GM21360 (cell line): Measurements from ENCODE around the gene TRIM71.
A peak's percentile ranks its signal among the peaks of the same experiment; 100 is the strongest.
"Not testable (repeated sequence)": the region's sequence is repeated elsewhere in the genome, so short reads cannot be mapped to it uniquely, and the experiment has no call there.

ENCODE experiments used
- ATAC-seq: cut with Tn5 transposase; IDR thresholded peaks from one replicate; pipeline ENCODE4 v1.9.1; 2021; ENCODE audit warnings: mild to moderate bottlenecking, moderate library complexity; ENCODE audit not compliant: unreplicated experiment

The TRIM71 gene

DNA sequence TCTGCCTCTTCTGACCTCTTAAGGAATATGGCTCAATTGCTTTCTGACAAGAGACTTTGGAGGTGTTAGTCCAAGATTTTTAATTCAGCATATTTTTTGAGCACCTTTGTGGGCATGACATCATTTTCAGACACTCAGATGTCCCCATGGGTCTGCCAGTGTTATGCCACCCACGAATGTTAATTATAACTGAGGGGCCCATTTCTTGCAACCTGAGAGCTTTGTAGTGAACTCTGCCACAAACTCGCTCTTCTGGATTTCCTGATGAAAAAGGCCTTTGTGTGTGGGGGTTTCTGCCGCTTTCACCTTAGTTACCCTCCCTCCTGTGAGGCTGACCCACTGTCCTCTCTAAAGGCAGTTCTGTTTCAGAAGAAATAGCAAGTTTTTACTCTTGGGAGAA, 69.1 kb downstream of the TRIM71 start:
- no peak for ATAC-seq

DNA sequence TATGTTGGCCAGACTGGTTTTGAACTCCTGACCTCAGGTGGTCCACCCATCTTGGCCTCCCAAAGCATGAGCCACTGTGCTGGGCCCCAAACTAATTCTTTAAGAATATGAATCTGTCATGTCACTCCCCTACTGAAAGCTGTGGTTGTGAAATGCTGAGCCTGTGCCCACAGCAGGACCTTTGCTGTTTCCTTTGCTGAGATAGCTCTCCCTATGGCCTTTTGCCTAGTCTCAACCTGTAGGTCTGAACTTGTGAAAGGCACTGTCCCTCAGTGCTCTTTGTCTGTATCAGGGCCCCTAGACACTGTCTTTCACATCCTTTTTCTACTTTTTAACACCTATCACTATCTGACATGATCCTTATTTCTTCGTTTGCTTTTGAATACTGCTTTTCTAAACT, 70.9 kb downstream of the TRIM71 start:
- ATAC-seq, result peak; percentile 83

DNA sequence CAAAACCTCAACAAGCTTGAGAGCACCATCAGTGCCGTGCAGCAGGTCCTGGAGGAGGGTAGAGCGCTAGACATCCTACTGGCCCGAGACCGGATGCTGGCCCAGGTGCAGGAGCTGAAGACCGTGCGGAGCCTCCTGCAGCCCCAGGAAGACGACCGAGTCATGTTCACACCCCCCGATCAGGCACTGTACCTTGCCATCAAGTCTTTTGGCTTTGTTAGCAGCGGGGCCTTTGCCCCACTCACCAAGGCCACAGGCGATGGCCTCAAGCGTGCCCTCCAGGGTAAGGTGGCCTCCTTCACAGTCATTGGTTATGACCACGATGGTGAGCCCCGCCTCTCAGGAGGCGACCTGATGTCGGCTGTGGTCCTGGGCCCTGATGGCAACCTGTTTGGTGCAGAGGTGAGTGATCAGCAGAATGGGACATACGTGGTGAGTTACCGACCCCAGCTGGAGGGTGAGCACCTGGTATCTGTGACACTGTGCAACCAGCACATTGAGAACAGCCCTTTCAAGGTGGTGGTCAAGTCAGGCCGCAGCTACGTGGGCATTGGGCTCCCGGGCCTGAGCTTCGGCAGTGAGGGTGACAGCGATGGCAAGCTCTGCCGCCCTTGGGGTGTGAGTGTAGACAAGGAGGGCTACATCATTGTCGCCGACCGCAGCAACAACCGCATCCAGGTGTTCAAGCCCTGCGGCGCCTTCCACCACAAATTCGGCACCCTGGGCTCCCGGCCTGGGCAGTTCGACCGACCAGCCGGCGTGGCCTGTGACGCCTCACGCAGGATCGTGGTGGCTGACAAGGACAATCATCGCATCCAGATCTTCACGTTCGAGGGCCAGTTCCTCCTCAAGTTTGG, 72.9 kb downstream of the TRIM71 start:
- ATAC-seq, result no peak

DNA sequence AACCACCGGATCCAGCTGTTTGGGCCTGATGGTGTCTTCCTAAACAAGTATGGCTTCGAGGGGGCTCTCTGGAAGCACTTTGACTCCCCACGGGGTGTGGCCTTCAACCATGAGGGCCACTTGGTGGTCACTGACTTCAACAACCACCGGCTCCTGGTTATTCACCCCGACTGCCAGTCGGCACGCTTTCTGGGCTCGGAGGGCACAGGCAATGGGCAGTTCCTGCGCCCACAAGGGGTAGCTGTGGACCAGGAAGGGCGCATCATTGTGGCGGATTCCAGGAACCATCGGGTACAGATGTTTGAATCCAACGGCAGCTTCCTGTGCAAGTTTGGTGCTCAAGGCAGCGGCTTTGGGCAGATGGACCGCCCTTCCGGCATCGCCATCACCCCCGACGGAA, 73.6 kb downstream of the TRIM71 start:
- ATAC-seq, result no peak

DNA sequence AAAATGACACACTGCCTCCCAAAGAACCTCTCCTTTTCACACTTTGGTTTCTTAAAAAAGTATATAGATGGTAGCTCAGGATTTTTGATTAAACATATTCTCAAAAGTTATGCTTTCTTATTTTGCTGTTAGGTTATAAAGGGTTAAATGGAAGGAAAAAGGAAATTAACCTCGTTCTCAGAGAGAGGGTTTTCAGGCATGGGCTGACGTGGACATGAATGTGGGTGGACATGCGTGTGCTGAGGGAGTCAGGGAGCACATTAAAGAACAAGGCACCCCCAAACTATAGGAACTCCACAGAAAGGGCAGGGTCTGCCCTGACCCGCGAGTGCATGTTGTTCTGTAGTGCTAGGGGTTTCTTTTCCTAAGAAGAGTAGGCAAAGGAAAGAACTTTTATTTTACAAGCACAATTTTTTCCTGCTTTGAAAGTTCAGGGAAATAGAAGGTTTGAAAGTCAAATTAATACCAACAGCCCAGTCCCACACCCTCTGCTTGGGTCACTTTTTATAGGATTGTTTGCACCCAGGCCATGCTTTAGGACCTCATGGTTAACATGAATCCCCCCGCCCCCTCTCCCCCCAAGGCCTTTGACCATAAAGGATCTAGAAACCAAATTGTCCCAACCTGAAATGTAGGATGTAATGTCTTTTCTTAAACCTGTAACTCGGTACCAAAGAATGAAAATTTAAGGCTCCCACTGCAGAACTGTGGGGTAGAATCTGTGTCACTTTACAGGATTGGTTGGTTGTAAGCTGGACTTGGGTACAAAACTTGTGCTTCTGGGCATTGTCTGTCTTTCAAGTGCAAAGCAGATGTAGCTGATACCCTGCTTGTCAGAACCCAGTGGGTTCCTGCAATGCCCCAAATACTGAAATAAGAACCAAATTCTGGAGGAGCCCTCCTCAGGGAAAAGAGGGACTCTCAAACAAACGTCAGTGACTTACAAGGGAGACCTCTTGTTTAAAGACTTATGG, 75.1 kb downstream of the TRIM71 start:
- ATAC-seq, result no peak

DNA sequence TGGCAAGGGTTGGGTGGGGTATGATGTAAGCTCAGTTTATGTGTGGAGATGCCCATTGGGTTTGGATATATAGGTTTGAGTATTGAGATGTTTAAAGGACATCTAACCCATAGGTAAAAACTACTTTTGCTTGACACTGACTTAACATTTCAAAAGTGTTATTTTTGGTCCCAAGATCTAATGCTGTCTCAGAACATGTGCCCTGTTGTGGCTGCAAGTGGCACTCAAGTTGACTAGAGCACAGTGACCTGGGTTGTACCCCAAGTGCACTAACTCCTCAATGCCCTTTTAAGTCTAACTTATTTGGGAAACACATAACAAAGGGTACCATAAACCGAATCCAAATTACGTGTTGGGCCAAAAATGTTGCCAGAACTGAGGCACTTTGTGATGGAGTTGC, 77.2 kb downstream of the TRIM71 start:
- ATAC-seq, result no peak

DNA sequence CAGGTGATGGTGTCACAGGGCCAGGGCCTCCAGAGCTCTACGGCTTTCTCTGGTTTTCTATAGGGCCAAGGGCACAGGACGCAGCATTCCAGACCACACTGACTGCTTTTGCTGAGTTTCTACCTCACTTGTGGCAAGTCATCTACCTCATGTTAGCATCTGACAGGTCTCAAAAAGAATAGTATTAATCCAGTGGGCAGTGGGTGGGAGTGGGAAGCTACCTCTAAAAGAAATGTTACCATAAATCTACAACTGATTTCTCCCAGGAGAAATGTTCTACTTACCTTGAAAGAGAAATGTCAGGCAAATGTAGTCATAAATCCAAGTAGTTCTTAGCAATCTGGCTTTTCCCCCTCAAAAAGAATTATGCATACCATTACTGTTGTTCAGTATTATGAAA, 77.9 kb downstream of the TRIM71 start:
- no peak for ATAC-seq

DNA sequence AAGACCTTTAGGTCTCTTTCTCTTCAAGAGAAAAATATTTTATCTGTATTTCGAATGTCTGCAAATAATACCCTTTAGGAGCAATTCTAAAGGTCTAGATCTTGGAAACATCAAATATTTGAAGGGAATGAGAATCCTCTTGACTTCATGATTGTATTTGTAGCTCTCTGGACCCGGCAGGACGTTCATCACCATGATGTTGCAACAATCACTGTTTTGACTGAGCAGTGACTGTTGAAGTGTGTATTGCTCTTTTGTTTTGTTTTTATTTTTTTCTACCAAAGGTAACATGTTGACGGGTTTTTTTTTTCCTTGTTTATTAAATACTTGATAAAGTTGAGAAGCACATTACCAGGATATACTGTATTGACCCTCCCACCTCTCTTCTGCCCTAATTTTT, 78.3 kb downstream of the TRIM71 start:
- ATAC-seq, result no peak

DNA sequence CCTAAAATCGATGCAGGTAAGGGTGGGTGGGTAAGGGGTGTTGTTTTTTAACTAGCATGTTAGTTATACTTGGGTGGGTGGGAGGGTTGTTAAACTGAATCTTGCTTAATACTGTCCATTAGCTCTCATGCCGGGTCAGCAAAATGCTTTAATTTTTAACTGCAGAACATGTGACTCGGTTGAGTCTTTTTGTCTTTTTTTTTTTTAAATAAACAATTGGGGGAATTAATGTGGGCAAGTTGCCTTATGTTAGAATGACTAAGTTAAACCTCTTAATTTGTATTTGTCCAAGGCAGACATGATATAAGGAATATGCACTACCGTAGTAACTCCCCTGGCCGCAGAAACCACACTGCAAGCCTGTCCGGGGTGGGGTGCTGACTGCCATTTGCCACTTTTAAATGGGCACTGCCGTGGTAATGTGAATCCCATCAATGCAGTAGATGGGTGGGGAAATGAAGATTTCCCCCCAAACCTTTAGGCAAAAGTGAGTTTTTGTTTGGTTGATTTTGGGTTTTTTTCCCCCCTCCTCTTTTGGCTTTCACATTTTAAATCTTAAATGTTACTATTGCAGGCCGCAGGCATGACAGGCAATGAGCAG, 79.3 kb downstream of the TRIM71 start:
- no peak for ATAC-seq

DNA sequence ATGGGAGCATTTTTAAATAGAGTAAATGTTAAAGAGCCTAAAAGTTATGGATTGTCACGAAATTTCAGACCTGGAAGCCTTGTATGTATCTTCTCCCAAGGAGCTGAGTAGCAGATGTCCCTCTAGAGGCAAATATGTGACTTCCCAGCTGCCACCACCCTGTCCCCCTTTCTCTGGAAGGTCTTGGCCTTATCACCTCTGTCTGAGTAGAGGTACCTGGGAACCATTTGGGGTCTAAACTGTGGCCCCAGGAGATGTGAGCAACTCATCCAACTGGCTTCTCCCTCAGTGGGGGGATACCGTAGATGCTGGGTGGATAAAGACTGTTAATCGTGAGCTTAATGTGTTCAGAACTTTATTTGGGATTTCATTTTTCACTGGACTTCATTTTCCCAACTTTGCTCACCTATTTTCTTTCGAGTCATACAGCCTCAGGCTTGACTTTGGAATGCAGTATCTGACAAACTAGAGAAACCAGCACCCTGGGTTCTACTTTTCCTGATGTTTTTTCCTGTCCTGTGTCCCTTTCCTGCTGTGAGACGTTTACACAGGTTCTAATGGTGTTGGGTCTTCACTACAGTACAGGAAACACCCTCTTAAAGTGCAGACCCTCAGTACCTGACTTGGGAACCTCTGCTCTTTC, 80.3 kb downstream of the TRIM71 start:
- ATAC-seq, result no peak

DNA sequence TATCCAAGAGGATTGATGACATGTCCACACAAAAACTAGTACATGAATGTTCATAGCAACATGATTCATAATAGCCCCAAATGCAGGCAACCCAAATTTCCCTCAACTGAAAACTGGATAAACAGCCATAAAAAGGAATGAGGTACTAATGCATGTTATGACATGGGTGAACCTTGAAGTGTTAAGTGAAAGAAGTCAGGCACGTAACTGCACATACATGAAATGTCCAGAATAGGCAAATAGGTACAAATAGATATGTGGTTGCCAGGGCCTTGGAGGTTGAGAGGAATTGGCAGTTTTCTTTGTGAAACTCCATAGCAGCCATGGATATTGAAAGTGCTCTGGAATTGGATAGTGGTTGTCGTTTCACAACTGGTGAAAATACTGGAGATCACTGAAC, 81.5 kb downstream of the TRIM71 start:
- ATAC-seq, result no peak

DNA sequence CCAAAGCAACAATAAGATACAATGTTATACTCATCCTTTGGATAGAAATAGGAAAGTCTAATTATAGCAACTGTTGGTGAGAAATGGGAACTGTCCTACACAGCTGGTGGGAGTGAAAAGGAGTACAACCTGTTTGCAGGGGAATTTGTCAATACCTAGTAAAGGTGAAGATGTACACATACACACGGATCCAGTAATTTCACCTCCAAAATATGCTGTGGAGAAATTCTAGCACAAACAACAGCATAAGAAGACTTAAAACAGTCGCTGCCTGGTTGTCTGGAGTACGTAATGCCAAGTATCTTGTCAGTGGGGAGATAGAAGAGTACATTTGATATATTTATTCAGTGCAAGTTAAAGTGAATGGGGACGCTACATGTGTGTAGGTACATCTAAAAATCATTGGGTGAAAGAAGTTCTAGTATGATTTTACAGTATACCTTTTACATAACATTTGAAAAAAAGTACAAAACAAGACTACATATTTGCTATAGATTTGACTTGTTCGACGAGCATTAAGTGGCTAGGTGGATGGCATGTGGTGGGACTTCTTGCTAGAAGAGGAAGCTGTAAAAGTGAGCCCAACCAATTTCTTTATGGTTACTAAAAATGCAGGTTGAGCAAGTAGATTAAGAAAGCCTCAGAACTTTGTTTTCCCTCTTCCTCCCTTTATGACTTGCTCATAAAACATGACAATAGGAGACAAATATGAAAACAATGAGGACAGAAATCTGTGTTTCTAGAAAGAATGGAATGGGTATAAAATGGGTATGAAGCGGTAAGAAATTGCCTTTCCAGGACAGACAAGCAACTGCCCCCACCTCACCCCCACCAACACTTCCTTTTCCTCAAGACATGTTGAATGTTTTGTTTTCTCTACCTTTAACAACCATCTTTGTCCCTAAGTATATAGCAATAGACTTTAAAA, 83.5 kb downstream of the TRIM71 start:
- no peak for ATAC-seq

DNA sequence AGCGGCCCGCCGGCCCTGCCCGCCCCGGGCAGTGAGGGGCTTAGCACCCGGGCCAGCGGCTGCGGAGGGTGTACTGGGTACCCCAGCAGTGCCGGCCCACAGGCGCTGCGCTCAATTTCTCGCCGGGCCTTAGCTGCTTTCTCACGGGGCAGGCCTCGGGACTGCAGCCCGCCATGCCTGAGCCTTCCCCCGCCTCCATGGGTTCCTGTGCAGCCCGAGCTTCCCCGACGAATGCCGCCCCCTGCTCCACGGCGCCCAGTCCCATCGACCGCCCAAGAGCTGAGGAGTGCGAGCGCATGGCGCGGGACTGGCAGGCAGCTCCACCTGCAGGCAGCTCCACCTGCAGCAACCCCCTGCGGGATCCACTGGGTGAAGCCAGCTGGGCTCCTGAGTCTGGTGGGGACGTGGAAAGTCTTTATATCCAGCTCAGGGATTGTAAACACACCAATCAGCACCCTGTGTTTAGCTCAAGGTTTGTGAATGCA, 85.1 kb downstream of the TRIM71 start:
- ATAC-seq, result not testable (repeated sequence)

DNA sequence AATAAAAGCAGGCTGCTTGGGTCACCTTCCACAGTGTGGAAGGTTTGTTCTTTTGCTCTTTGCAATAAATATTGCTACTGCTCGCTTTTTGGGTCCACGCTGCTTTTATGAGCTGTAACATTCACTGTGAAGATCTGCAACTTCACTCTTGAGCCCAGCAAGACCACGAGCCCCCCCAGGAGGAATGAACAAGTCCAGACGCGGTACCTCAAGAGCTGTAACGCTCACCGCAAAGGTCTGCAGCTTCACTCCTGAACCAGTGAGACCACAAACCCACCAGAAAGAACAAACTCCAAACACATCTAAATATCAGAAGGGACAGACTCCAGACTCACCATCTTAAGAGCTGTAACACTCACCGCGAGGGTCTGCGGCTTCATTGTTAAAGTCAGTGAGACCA, 86.2 kb downstream of the TRIM71 start:
- no peak for ATAC-seq

DNA sequence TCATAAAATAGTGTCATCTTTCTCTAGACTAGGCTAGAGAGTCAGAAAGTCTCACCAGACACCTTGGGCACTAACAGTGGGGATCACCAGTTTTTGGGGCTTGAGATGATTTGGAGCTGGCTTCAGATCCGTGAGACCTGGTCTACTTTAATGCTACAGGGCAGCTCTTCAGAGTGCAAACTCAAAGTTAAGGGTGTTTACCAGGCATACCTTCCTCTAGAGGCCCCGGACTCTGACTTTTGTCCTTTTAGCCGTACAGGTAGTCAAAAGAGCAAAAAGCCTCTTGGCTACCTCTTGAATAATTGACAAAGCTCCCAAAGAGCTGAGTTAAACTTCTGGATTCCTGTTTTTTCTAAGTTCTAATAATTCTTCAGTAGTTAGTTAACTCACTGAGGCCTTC, 92.2 kb downstream of the TRIM71 start:
- ATAC-seq, result no peak

DNA sequence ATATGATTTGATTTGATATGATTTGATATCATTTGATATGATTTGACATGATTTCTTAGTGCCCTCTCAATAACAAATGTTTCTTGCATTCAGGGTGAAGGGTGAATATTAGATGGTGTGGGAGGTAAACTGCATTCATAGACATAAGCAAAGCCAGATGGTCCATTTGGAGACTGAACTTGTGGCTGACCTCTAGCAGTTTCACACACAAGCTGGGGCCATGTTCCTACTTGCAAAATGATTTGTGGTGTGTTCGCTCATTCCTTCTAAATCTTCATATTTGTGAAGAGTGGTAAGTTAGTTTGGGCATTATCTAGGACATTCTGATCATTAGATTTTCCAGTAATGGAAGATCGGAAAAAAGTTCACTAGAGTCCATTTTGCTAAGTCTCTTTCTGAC, 93.2 kb downstream of the TRIM71 start:
- ATAC-seq, result no peak

DNA sequence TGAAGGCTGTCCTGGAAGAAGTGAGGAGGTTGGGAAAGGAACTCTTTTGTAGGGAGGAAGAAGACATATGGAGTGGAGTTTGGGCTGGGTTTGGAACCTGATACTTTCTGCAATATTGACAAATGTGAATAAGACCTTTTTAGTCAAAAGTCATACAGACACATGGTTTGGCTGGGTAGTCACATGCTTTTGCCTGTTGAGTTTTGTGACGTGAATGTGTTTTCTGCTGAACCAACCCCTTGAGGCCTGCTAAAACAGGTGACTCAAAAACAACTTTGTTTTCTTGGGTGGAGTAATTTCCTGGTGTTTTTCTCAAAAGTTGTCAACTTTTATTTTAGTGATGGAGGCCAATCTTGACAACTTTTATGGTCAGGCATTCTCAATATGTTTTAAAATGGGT, 94.2 kb downstream of the TRIM71 start:
- no peak for ATAC-seq

DNA sequence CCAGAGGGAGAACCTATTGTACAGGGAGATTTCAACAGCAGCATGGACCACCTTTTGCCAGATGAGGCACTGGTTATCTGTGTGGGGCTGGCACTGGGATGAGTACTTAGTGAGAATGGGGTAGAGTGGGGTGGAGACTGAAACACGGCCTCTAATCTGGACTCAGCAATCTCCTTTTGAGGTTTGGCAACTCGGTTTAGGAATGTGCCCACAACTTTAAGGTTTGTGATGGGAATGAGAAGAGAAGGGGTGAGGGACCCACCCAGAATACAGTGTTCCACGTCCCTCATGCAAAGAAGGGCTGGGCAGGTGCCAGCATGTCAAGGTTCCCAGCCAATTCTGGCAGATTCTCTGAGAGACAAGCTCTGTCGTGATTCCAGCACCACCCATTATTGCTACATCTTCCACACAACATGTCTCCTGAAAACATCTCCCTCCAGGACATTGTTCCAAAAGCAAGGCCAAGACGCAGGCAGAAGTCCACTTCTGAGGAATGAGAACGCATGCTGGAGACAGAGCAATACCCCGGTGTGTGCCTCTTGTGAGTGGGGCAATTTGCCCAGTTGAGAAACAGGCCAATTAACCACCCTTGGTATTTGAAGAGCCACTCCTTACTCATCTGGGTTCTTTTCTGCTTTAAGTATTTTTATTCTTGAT, 96.1 kb downstream of the TRIM71 start:
- ATAC-seq, result no peak

DNA sequence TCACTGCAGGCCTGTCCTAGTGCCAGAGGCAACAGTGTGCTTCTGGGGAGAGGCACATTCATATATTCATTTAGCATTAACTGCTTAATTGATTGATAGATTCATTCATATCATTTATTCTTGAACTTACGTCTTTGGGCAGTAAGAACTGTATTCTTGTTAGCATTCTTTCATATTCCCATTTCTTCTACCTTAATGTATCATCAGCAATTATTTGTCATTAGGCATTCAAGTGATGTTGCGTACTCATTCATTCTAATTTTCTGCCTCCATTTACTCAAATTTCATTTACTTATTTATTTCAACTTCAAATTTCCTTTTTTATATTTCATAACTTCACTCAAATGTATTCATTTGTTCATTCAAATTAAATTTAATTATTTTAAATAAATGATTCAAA, 102.1 kb downstream of the TRIM71 start:
- no peak for ATAC-seq
